Measurements from ENCODE around the gene KLHL42.
"Not testable (repeated sequence)": the region's sequence is repeated elsewhere in the genome, so short reads cannot be mapped to it uniquely, and the experiment has no call there.

Gene KLHL42

GRCh38 chr12:27779920-27780611 lies at the start of gene KLHL42, which contains the start of gene MANSC4:
Gene KLHL42, plus strand, starts transcription at chr12:27780233. Its CDS starts 98 bp downstream, at chr12:27780331.
Gene MANSC4, minus strand, starts transcription at chr12:27780236. Its CDS starts 8,960 bp downstream, at chr12:27771276.
- TF ChIP-seq CTCF (IDR thresholded peaks at IDR 0.05; ENCODE audit: control insufficient read depth, insufficient read depth, low read depth, low read length, missing control alignments), result no peak
- DNase-seq (ENCODE audit: low read depth), result no peak

GRCh38 chr12:27732281-27732680 lies 47.8 kb upstream of the KLHL42 start:
- peak; percentile 36 for TF ChIP-seq CTCF (IDR thresholded peaks at IDR 0.05; ENCODE audit: control insufficient read depth, insufficient read depth, low read depth, low read length, missing control alignments)
- no peak for DNase-seq (ENCODE audit: low read depth)
- H3K4me3 ChIP-seq (ENCODE audit: control insufficient read depth, low read depth, low read length), result no peak overlapping the region

More at GRCh38 chr12:27779920-27780611, at the start of gene KLHL42, which contains the start of gene MANSC4:
- peak within 1 kb of the TSS; percentile 90 for H3K4me3 ChIP-seq (ENCODE audit: control insufficient read depth, low read depth, low read length)

GRCh38 chr12:27733052-27733656 lies 46.9 kb upstream of the KLHL42 start:
- peak; percentile 86 for TF ChIP-seq CTCF (IDR thresholded peaks at IDR 0.05; ENCODE audit: control insufficient read depth, insufficient read depth, low read depth, low read length, missing control alignments)
- DNase-seq (ENCODE audit: low read depth), result no peak
- no peak overlapping the region for H3K4me3 ChIP-seq (ENCODE audit: control insufficient read depth, low read depth, low read length)

- H3K4me3 ChIP-seq (ENCODE audit: control insufficient read depth, low read depth, low read length), result no peak overlapping the region
- no peak for TF ChIP-seq CTCF (IDR thresholded peaks at IDR 0.05; ENCODE audit: control insufficient read depth, insufficient read depth, low read depth, low read length, missing control alignments)
- DNase-seq (ENCODE audit: low read depth), result no peak
Observed at GRCh38 chr12:27733791-27734190, 46.2 kb upstream of the KLHL42 start.

- DNase-seq (ENCODE audit: low read depth); H3K4me3 ChIP-seq (ENCODE audit: control insufficient read depth, low read depth, low read length): not testable (repeated sequence)
Observed at GRCh38 chr12:27734321-27734720, 45.7 kb upstream of the KLHL42 start.

- DNase-seq (ENCODE audit: low read depth), result no peak
- no peak overlapping the region for H3K4me3 ChIP-seq (ENCODE audit: control insufficient read depth, low read depth, low read length)
- no peak for TF ChIP-seq CTCF (IDR thresholded peaks at IDR 0.05; ENCODE audit: control insufficient read depth, insufficient read depth, low read depth, low read length, missing control alignments)
Observed at GRCh38 chr12:27743601-27744000, 36.4 kb upstream of the KLHL42 start.

GRCh38 chr12:27745734-27746133 lies 34.3 kb upstream of the KLHL42 start:
- not testable (repeated sequence) for H3K4me3 ChIP-seq (ENCODE audit: control insufficient read depth, low read depth, low read length); DNase-seq (ENCODE audit: low read depth)
